GM04503 (cell line): ENCODE data around the gene KCNMA1.

Source experiments
- DNase-seq: peaks from one replicate; pipeline ENCODE4 v3.0.0-alpha.2; 2012; ENCODE audit warnings: low read depth

The KCNMA1 gene

GRCh38 chr10:77333610-77334340 is 303.8 kb downstream of the KCNMA1 start:
- no peak for DNase-seq

GRCh38 chr10:77332256-77332655 is 305.4 kb downstream of the KCNMA1 start:
- no peak for DNase-seq

GRCh38 chr10:77328272-77328816 is 309.3 kb downstream of the KCNMA1 start:
- DNase-seq, result no peak

- DNase-seq, result no peak
Measured at GRCh38 chr10:77325233-77325537, 312.4 kb downstream of the KCNMA1 start.

- DNase-seq, result no peak
Measured at GRCh38 chr10:77321838-77322237, 315.8 kb downstream of the KCNMA1 start.

GRCh38 chr10:77320971-77321471 is 316.6 kb downstream of the KCNMA1 start:
- peak; percentile 56 for DNase-seq

GRCh38 chr10:77319557-77319956 is 318.1 kb downstream of the KCNMA1 start:
- DNase-seq, result no peak

- no peak for DNase-seq
Measured at GRCh38 chr10:77318739-77319138, 318.9 kb downstream of the KCNMA1 start.

GRCh38 chr10:77317221-77317620 is 320.4 kb downstream of the KCNMA1 start:
- no peak for DNase-seq

- no peak for DNase-seq
Measured at GRCh38 chr10:77315496-77316129, 322.0 kb downstream of the KCNMA1 start.

- no peak for DNase-seq
Measured at GRCh38 chr10:77313066-77313750, 324.4 kb downstream of the KCNMA1 start.

- DNase-seq, result no peak
Measured at GRCh38 chr10:77311186-77311585, 326.4 kb downstream of the KCNMA1 start.

GRCh38 chr10:77310288-77310840 is 327.2 kb downstream of the KCNMA1 start:
- DNase-seq, result no peak

- no peak for DNase-seq
Measured at GRCh38 chr10:77309509-77309908, 328.1 kb downstream of the KCNMA1 start.

- no peak for DNase-seq
Measured at GRCh38 chr10:77309092-77309491, 328.5 kb downstream of the KCNMA1 start.

- DNase-seq, result no peak
Measured at GRCh38 chr10:77308084-77308732, 329.4 kb downstream of the KCNMA1 start.

- no peak for DNase-seq
Measured at GRCh38 chr10:77306666-77307065, 330.9 kb downstream of the KCNMA1 start.

GRCh38 chr10:77305650-77306632 is 331.7 kb downstream of the KCNMA1 start:
- DNase-seq, result no peak

GRCh38 chr10:77304192-77304591 is 333.4 kb downstream of the KCNMA1 start:
- no peak for DNase-seq

- DNase-seq, result no peak
Measured at GRCh38 chr10:77301305-77301730, 336.3 kb downstream of the KCNMA1 start.
